Astrocyte of the spinal cord (primary cell): Measurements from ENCODE around the gene CSTPP1.

Experiments
- DNase-seq: peaks from one replicate; pipeline ENCODE4 v3.0.0; 2011; ENCODE audit warnings: low read depth, low spot score
- H3K4me3 ChIP-seq: 2 replicates; pipeline ENCODE4 v1.5.1; 2011; ENCODE audit warnings: low read depth, mild to moderate bottlenecking, low read length, moderate library complexity
- CTCF ChIP-seq: IDR thresholded peaks from 2 replicates; pipeline ENCODE4 v1.5.1; 2012; ENCODE audit warnings: low read depth, mild to moderate bottlenecking, low read length, inconsistent platforms
- in situ Hi-C: cut with HindIII; loops from 2 replicates; pipeline ENCODE4 v1.10.0; 2017; ENCODE audit warnings: low sequenced_read_pairs

CSTPP1 gene

GRCh38 chr11:47175746-47176327, 239.3 kb downstream of the CSTPP1 start:
- TF ChIP-seq CTCF: no peak
- DNase-seq: no peak
- in situ Hi-C loops: no loop called here
- H3K4me3 ChIP-seq: peak overlapping the region; percentile 96

GRCh38 chr11:47176328-47177228, 240.0 kb downstream of the CSTPP1 start, which contains the start of gene ARFGAP2:
Gene ARFGAP2, minus strand, starts transcription at chr11:47176879. Its CDS starts 26 bp downstream, at chr11:47176853.
- peak; percentile 97 for DNase-seq
- in situ Hi-C loops: no loop called here
- TF ChIP-seq CTCF: no peak
- peak within 1 kb of the TSS; percentile 96 for H3K4me3 ChIP-seq

- peak; percentile 62 for TF ChIP-seq CTCF
- peak; percentile 74 for DNase-seq
- peak overlapping the region; percentile 58 for H3K4me3 ChIP-seq
- in situ Hi-C loops: no loop called here
These were observed 240.8 kb downstream of the CSTPP1 start for GRCh38 chr11:47177229-47177845.

- no peak for TF ChIP-seq CTCF
- H3K4me3 ChIP-seq: no peak overlapping the region
- no peak for DNase-seq
- in situ Hi-C loops: no loop called here
These were observed 241.3 kb downstream of the CSTPP1 start for GRCh38 chr11:47177846-47178245.

- in situ Hi-C loops: no loop called here
- no peak overlapping the region for H3K4me3 ChIP-seq
- TF ChIP-seq CTCF: no peak
- DNase-seq: no peak
These were observed 241.8 kb downstream of the CSTPP1 start for GRCh38 chr11:47178316-47178715.

GRCh38 chr11:47178737-47179654, 242.4 kb downstream of the CSTPP1 start:
- no peak for DNase-seq
- H3K4me3 ChIP-seq: no peak overlapping the region
- in situ Hi-C loops: no loop called here
- no peak for TF ChIP-seq CTCF
